Hindlimb muscle (tissue), 1 donor: ENCODE measurements around the gene SRP54. TPM values are rescaled to one million over a fixed set of nuclear protein-coding genes. Genes with fewer than 3 reads are reported as not detected.
"Not testable (repeated sequence)": the region's sequence is repeated elsewhere in the genome, so short reads cannot be mapped to it uniquely, and the experiment has no call there.

Source experiments
- DNase-seq: peaks from one replicate; pipeline ENCODE4 v3.0.0-alpha.2; 2013
- polyA plus RNA-seq: library from polyadenylated mRNA; unstranded; fragments of 120-200 nt; gene quantifications from one replicate; pipeline ENCODE4 v1.2.1, GENCODE V29; 2013; ENCODE audit not compliant: insufficient read length

The SRP54 gene
- polyA plus RNA-seq, 1 donor: 42.2 TPM

DNA sequence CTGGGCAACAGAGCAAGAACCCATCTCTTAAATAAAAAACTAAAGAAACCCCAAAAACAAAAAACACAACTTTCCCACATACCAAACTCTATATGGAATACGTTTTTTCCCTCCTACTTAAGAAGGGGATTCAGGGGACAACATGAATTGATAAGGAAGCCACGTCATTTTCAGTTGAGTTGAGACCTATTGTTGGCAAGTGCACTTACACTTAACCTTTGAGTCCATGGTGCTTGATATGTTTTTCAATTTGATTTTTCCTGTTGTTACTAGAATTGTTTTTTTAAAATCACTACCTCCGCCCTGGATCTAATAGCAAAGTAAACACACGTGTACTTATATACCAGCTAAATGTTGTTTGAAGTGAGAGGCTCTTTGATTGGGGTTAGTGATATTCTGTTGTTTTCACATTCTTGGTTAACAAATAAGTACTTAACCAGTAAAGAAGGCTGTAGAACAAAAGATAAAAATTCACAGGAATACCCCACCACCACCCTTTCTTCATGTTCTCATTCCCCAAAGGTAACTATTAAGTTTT, 65.3 kb downstream of the SRP54 start:
- no peak for DNase-seq

- no peak for DNase-seq
Measured at GRCh38 chr14:35050652-35051051, 67.9 kb downstream of the SRP54 start.

DNA sequence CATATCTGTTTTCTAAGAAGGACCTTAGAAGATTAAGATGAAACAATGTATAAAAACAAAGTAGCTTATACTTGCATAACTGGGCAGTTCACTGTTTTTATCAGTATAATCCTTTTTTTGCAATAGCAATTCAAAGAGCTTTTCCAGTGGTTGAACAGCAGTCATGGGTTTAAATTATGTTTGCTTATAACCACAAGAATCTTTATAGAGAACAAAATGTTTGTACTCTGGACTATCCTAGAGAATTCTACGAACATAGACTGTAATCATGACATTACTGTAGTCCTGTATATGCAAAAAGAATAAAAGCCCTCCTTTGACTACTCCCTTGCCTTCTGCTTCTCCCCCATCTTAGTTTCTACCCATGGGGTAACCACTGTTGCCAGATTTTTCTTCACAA, 69.0 kb downstream of the SRP54 start:
- no peak for DNase-seq

- no peak for DNase-seq
Measured at GRCh38 chr14:35052637-35053036, 69.8 kb downstream of the SRP54 start.

- DNase-seq: not testable (repeated sequence)
Measured at GRCh38 chr14:35061113-35061791, 78.5 kb downstream of the SRP54 start.

DNA sequence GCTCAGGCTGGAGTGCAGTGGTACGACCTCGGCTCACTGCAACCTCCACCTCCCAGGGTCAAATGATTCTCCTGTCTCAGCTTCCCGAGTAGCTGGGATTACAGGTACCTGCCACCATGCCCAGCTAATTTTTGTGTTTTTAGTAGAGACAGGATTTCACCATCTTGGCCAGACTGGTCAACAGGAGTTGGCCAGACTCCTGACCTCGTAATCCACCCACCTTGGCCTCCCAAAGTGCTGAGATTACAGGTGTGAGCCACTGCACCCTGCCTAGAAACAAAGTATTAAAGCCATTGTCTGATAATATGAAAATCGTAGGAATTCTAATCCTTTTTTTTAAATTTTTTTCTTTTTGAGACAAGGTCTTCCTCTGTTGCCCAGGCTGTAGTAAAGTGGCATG, 82.9 kb downstream of the SRP54 start:
- not testable (repeated sequence) for DNase-seq

DNA sequence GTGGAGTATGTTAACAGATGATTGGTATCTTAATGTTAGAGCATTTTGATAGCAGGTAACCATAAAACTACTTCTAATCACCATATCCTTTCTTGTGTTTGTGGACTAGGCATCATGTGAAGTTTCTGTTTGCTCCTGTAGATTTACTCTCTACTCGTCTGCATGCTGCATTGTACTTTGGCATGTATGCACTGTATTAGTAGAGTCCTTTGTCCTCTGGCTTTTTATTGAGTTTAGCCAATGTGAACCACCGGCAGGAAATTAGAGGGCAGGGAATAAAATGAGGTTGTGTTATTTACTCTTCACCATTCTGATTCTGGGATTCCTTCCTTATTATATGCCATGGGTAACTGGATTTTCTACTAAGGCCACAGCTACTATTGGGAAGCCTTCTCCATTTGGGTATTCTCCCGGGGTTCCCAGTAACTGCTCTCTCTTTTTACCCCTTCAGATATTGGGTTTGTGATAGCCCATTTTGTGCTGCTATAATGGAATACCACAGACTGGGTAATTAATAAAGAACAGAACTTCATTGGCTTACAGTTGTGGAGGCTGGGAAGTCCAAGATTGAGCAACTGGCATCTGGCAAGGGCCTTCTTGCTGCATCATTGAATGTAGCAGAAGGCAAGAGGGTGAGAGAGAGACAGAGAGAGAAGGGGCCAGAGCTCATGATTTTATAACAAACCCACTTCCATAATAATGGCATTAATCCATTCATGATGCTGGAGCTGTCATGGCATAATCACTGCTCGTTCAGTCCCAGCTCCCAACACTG, 85.6 kb downstream of the SRP54 start:
- no peak for DNase-seq

GRCh38 chr14:35072226-35072625, 89.4 kb downstream of the SRP54 start:
- DNase-seq: no peak

- no peak for DNase-seq
Measured at GRCh38 chr14:35073486-35073885, 90.7 kb downstream of the SRP54 start.

DNA sequence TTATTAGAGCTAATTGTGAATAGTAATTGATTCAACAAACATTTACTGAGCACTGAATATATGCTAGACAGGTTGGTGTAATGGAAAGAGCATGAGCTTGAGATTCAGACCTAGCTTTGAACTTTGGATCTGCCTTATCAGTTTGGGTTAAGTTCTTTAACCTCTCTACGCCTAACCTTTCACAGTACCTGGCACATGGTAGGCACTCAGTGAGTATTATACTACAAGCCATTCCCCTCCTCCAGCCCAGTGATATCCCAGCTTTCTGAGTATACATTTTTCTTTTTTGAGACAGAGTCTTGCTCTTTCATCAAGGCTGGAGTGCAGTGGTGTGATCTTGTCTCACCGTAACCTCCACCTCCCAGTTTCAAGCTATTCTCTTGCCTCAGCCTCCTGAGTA, 95.3 kb downstream of the SRP54 start:
- no peak for DNase-seq

Other genes starting within 250 kb of the SRP54 start
- 20.3 TPM for gene BAZ1A, start 107.6 kb upstream of the SRP54 start, polyA plus RNA-seq
- 33.6 TPM for gene FAM177A1, start 63.3 kb downstream of the SRP54 start, polyA plus RNA-seq
- gene PPP2R3C, start 139.0 kb downstream of the SRP54 start, polyA plus RNA-seq: 42.7 TPM
- gene PRORP, start 139.6 kb downstream of the SRP54 start, polyA plus RNA-seq: 17.1 TPM